8988T (cell line): Measurements from ENCODE around the gene ANKS6.

Experiments
- DNase-seq: peaks from one replicate; pipeline ENCODE4 v3.0.0; 2011

ANKS6 gene

GRCh38 chr9:98728500-98728899, 67.9 kb downstream of the ANKS6 start:
- DNase-seq: no peak

GRCh38 chr9:98727428-98727827, 68.9 kb downstream of the ANKS6 start:
- DNase-seq: no peak

GRCh38 chr9:98726735-98727134, 69.6 kb downstream of the ANKS6 start:
- no peak for DNase-seq

GRCh38 chr9:98724810-98725530, 71.4 kb downstream of the ANKS6 start:
- no peak for DNase-seq

DNA sequence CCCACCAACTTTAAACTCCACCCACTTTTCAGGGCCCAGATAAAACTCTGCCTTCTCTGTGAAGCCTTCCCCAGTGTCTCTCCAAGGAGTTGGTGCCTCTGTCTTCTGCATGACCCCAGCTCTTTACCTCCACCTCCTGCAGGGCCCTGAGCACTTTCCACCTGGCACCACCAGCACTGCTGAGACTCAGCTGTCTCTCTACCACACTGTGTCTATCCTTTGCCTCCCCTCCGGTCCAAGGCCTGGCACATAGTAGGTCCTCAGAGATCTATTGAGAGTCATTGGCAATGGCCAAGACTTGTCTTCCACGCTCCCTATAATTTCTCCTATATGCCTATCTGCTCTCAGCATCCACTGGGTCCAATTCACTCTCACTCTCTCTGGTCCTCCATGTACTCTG, 74.7 kb downstream of the ANKS6 start:
- no peak for DNase-seq

- DNase-seq: no peak
Observed at GRCh38 chr9:98720402-98720801, 76.0 kb downstream of the ANKS6 start.

- no peak for DNase-seq
Observed at GRCh38 chr9:98719055-98719454, 77.3 kb downstream of the ANKS6 start.

DNA sequence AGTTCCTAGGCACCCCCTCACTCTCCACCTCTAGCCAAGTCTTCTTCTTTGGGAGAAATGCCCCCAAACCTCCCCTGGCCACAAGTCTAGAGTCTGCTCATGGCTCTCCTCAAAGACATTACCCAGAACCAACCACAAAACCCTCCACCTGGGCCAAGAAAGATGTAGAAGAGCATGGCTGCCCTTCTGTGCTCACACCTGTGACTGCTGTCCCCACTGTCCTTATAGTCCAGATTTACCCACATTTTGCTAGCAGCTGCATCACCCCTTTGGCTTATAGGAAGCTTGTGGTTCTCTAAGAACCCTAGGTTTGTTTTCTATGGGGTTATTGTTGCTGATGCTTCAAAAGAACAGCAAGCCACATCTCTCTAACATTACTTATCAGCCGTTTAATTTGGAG, 81.5 kb downstream of the ANKS6 start:
- DNase-seq: no peak

GRCh38 chr9:98712987-98713386, 83.4 kb downstream of the ANKS6 start:
- DNase-seq: no peak

- DNase-seq: no peak
Observed at GRCh38 chr9:98709968-98710965, 86.1 kb downstream of the ANKS6 start.

DNA sequence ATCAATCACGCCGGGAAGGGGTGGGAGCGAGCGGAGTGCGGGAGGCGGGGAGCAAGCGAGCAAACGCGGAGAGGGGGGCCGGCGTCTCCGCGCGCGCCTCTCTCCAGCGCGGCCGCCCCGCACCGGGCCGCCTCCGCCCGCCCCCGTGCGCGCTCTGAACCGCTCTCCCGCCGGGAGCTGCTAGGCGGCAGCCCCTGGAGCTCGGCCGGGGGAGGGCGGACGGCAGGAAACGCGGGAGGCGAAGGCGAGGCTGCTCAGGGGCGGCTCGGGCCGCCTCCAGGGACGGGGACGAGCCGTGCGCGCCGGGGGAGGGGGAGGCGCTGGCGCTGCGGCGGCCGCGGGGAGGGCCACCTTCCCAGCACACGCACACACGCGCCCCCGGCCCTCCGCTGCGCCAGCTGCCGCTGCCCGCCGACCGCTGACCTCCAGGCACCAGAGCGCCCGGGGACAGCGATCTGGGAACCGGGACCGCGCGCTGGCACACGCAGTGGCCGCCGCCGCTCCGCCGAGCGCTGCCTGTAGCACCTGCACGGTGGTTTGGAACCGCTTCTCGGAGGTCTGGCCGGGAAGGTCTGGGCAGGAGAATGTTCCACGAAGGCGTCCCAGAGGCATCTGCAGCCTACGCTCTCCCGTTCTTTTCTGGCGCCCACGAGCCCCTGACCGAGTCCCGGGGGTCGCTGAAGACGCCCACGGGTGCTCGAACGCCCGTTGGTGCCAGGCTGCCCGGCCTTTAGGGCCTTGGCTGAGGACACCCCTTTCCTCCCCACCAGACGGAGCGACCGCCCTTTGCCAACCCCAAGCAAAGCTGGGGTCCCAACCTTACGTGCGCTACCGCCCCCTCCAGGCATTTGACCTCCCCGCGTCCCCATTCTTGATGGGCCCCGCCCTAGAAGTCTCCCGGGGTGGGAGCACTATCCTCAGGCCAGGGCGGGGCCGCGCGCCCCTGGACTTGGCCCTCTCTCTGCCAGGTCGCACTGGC, 87.1 kb downstream of the ANKS6 start, which contains the start of gene GABBR2:
Gene GABBR2 (minus strand): TSS at position 3 of the 979 bp plus-strand sequence. CDS start 198 bp downstream, outside the sequence.
- peak; percentile 61 for DNase-seq

- peak; percentile 44 for DNase-seq
Observed at GRCh38 chr9:98708103-98708932, 88.0 kb downstream of the ANKS6 start.

- peak; percentile 60 for DNase-seq
Observed at GRCh38 chr9:98707166-98708102, 88.9 kb downstream of the ANKS6 start.

DNA sequence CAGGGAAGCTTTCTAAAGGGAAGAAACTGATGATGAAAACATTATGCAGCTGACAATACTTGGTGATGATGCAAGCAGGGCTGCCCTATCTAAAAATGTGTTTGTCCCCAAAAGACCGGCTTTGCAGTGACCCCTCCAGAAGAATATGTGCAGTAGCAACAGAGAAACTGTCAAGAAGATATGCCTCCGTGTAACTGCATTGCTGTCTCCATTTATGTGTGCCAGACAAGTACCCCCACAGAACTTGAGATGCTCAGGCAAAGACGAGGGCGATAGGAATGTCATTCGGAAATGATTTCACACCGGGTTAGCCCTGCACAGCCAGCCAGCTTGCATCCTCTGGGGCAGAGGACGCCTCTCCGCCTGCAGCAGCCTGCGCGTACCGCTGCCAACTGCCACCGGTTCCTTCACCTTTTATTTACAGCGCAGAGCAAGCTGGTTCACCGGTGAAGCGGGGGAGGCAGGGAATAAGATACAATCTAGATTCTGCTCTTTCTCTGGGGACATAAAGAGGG, 89.6 kb downstream of the ANKS6 start:
- no peak for DNase-seq

- DNase-seq: no peak
Observed at GRCh38 chr9:98702835-98703380, 93.4 kb downstream of the ANKS6 start.

DNA sequence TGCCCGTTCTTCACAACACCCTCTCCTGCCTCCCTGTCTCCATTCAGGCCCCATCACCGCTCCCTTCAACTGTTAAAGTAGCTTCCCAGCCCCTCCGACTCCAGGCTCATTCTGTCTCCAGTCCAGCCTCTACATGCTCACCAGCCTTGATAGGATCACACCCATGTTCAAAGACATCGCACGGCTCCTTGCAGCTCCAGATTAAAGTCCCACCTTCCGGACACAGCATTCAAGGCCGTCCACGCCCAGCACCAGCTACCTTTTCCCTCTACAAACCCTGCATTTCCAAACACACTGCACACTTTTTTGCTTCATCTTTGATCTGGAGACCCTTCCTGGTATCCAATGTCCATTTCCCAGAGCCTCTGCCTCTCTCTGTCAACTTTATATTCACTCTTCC, 94.0 kb downstream of the ANKS6 start:
- DNase-seq: no peak

DNA sequence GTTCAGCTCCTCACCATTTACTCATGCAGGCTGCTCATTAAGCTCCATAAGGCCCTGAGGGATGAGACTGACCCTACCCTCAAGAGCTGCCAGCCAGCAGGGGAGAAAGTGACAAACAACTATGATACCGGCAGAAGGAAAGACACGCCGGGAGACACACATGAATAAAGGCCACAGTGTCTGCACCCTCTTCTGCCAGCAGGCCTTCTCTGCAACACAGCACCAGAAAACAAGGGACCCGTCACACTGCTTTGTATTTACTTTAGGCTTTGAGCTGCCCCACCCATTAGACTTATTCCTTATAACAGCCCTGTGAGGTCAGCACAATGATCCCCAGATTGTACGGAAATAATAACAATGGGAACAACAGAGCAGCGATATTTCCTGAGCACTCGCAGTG, 94.8 kb downstream of the ANKS6 start:
- DNase-seq: no peak

- no peak for DNase-seq
Observed at GRCh38 chr9:98700801-98701200, 95.6 kb downstream of the ANKS6 start.

DNA sequence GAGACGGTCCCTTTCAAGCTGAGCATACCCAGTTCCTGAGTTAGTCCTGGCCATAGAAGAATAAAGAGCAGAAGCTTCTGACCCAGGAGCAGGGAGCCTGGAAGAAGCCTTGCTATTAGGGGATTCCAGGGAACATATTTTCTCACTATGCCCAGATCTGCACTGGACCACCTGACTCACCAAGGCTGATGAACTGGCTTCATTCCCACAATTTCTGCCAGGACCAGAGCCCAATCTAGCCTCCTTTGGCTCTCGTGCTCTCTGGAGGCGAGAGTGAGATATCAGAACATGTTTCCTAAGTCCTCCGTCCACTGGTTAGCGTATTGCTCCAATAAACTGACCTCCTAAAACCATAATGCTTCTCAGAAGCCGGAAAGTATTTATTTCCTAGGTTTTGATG, 97.5 kb downstream of the ANKS6 start:
- DNase-seq: no peak

- DNase-seq: no peak
Observed at GRCh38 chr9:98694943-98695342, 101.4 kb downstream of the ANKS6 start.
